WERI-Rb-1 (cell line): ENCODE results near the gene LRCH1.

Experiments
- DNase-seq: peaks from one replicate; pipeline ENCODE4 v3.0.0-alpha.2; 2020
- H3K27ac ChIP-seq: fragments of 250-450 bp; sonication (Bioruptor Pico); 2 replicates; pipeline ENCODE4 v1.5.1; 2020; ENCODE audit warnings: mild to moderate bottlenecking, moderate library complexity
- H3K27me3 ChIP-seq: fragments of 250-450 bp; sonication (Bioruptor Pico); 2 replicates; pipeline ENCODE4 v1.5.1; 2021; ENCODE audit warnings: mild to moderate bottlenecking, low read depth, moderate library complexity; ENCODE audit not compliant: insufficient read depth, severe bottlenecking
- H3K36me3 ChIP-seq: fragments of 250-450 bp; sonication (Bioruptor Pico); 2 replicates; pipeline ENCODE4 v1.5.1; 2020; ENCODE audit warnings: mild to moderate bottlenecking, moderate library complexity
- H3K4me3 ChIP-seq: 2 replicates; pipeline ENCODE4 v1.5.1; 2011; ENCODE audit warnings: low read depth, mild to moderate bottlenecking, control low read depth, low read length
- H3K9me3 ChIP-seq: fragments of 250-450 bp; sonication (Bioruptor Pico); 2 replicates; pipeline ENCODE4 v1.5.1; 2021; ENCODE audit warnings: mild to moderate bottlenecking, moderate library complexity; ENCODE audit not compliant: severe bottlenecking
- CTCF ChIP-seq: IDR thresholded peaks from 2 replicates; pipeline ENCODE4 v1.5.1; 2011; ENCODE audit warnings: low read depth, mild to moderate bottlenecking, control low read depth, inconsistent platforms, low read length

Gene LRCH1

GRCh38 chr13:46607768-46608564, 55.0 kb downstream of the LRCH1 start:
- no peak overlapping the region for H3K27ac ChIP-seq
- no peaks in the 10 kb centered on the region for H3K9me3 ChIP-seq
- no peaks in the 10 kb centered on the region for H3K27me3 ChIP-seq
- no peak for TF ChIP-seq CTCF
- DNase-seq = no peak
- H3K4me3 ChIP-seq = no peak overlapping the region
- peaks cover 3% of the 10 kb centered on the region for H3K36me3 ChIP-seq

- no peaks in the 10 kb centered on the region for H3K27me3 ChIP-seq
- H3K27ac ChIP-seq = no peak overlapping the region
- DNase-seq = no peak
- no peak for TF ChIP-seq CTCF
- peaks cover 8% of the 10 kb centered on the region for H3K36me3 ChIP-seq
- H3K4me3 ChIP-seq = no peak overlapping the region
- no peaks in the 10 kb centered on the region for H3K9me3 ChIP-seq
These were observed 56.1 kb downstream of the LRCH1 start for GRCh38 chr13:46609052-46609451.

GRCh38 chr13:46609726-46610125, 56.8 kb downstream of the LRCH1 start:
- Histone ChIP-seq H3K36me3 (peaks cover 8% of the 10 kb centered on the region), H3K27ac (no peak overlapping the region), H3K27me3 (no peaks in the 10 kb centered on the region), H3K9me3 (no peaks in the 10 kb centered on the region), H3K4me3 (no peak overlapping the region)
- no peak for TF ChIP-seq CTCF
- DNase-seq = no peak

- Histone ChIP-seq H3K27me3 (no peaks in the 10 kb centered on the region), H3K27ac (no peak overlapping the region), H3K36me3 (peaks cover 8% of the 10 kb centered on the region), H3K9me3 (no peaks in the 10 kb centered on the region), H3K4me3 (no peak overlapping the region)
- TF ChIP-seq CTCF = no peak
- DNase-seq = no peak
These were observed 59.3 kb downstream of the LRCH1 start for GRCh38 chr13:46612267-46612666.

- DNase-seq = no peak
- no peak for TF ChIP-seq CTCF
- H3K4me3 ChIP-seq = no peak overlapping the region
- no peaks in the 10 kb centered on the region for H3K9me3 ChIP-seq
- H3K27me3 ChIP-seq = no peaks in the 10 kb centered on the region
- H3K27ac ChIP-seq = no peak overlapping the region
- H3K36me3 ChIP-seq = peaks cover 8% of the 10 kb centered on the region
These were observed 60.6 kb downstream of the LRCH1 start for GRCh38 chr13:46613409-46614049.
